MG63 (cell line): ENCODE results near the gene MBOAT2. TPM values are rescaled to one million over a fixed set of nuclear protein-coding genes. Genes with fewer than 3 reads are reported as not detected.
A peak's percentile ranks its signal among the peaks of the same experiment; 100 is the strongest.
"Not testable (repeated sequence)": the region's sequence is repeated elsewhere in the genome, so short reads cannot be mapped to it uniquely, and the experiment has no call there.

Experiments
- DNase-seq: peaks from one replicate; pipeline ENCODE4 v3.0.0-alpha.2; 2020
- H3K27me3 ChIP-seq: fragments of 250-450 bp; sonication (Bioruptor Pico); 2 replicates; pipeline ENCODE4 v1.5.1; 2020; ENCODE audit warnings: mild to moderate bottlenecking, moderate library complexity
- H3K36me3 ChIP-seq: fragments of 250-450 bp; sonication (Bioruptor Pico); 2 replicates; pipeline ENCODE4 v1.5.1; 2020; ENCODE audit warnings: mild to moderate bottlenecking, moderate library complexity
- H3K4me3 ChIP-seq: fragments of 250-450 bp; sonication (Bioruptor Pico); 2 replicates; pipeline ENCODE4 v1.5.1; 2020; ENCODE audit warnings: mild to moderate bottlenecking, moderate library complexity
- H3K9me3 ChIP-seq: fragments of 250-450 bp; sonication (Bioruptor Pico); 2 replicates; pipeline ENCODE4 v1.5.1; 2020; ENCODE audit warnings: mild to moderate bottlenecking, moderate library complexity
- total RNA-seq: library from RNA; depleted of rRNA; stranded (reverse); fragments of >200 nt; shearing (Covaris generic); gene quantifications from 2 replicates; pipeline ENCODE4 v1.2.3, GENCODE V29; 2014; ENCODE audit warnings: low replicate concordance

MBOAT2 gene
- total RNA-seq, 1 experiment from 2014 or later: 40.0 TPM

GRCh38 chr2:8902757-8903156, 100.7 kb downstream of the MBOAT2 start:
- H3K9me3 ChIP-seq, H3K4me3 ChIP-seq, DNase-seq, H3K27me3 ChIP-seq: not testable (repeated sequence)
- H3K36me3 ChIP-seq: peaks cover 32% of the 10 kb centered on the region

- H3K4me3 ChIP-seq, H3K27me3 ChIP-seq, H3K9me3 ChIP-seq, DNase-seq: not testable (repeated sequence)
- H3K36me3 ChIP-seq: peaks cover 24% of the 10 kb centered on the region
These were observed 106.3 kb downstream of the MBOAT2 start for GRCh38 chr2:8897206-8897605.

DNA sequence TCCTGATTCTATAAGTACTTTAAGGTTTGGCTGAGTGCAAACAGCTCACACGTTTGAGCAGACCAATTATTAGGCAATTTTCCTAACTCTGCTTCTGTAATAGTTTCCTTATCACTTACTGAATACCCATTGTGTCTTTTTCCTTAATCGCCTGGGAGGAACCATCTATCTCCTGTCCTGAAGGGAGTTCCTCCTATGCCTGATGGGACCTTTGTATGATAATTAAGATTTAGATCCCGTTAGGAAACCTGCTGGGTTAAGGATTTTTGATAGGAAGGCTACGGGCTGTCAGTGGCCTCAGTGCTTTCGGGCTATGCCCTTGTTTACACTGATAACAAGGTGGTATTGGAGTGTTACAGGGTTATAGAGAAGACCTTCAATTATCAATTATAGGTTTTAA, 106.8 kb downstream of the MBOAT2 start:
- H3K36me3 ChIP-seq: peaks cover 24% of the 10 kb centered on the region
- not testable (repeated sequence) for H3K9me3 ChIP-seq, DNase-seq, H3K4me3 ChIP-seq, H3K27me3 ChIP-seq

DNA sequence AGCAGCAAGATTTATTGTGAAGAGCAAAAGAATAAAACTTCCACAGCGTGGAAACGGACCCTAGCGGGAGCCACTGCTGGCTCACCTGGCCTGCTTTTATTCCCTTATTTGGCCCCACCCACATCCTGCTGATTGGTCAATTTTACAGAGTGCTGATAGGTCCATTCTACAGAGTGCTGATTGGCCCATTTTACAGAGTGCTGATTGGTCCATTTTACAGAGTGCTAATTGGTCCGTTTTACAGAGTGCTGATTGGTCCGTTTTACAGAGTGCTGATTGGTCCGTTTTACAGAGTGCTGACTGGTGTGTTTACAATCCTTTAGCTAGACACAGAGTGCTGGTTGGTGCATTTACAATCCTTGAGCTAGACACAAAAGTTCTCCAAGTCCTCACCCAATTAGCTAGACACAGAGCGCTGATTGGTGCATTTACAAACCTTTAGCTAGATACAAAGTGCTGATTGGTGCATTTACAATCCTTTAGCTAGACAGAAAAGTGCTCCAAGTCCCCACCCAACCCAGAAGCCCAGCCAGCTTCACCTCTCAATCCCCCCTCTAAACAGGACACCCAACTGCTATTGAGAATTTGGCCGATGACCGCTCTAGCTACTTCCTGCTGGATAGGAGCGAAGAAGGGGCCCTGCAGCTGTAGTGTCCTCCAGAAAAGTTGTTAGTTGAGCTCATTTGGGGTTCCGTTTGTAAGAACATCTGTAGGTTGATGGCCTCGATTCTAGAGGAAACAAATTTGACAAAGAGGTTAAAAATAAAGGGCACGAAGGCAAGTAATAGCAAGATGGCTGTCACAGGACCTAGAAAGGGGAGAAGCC, 108.2 kb downstream of the MBOAT2 start:
- peaks cover 27% of the 10 kb centered on the region for H3K36me3 ChIP-seq
- H3K4me3 ChIP-seq, H3K27me3 ChIP-seq, H3K9me3 ChIP-seq, DNase-seq: not testable (repeated sequence)

- DNase-seq: no peak
- H3K9me3 ChIP-seq: no peaks in the 10 kb centered on the region; the same call in none of the 2 replicates
- peaks cover 27% of the 10 kb centered on the region for H3K36me3 ChIP-seq
- no peaks in the 10 kb centered on the region for H3K27me3 ChIP-seq
- no peak overlapping the region for H3K4me3 ChIP-seq
These were observed 109.3 kb downstream of the MBOAT2 start for GRCh38 chr2:8893978-8894820.

DNA sequence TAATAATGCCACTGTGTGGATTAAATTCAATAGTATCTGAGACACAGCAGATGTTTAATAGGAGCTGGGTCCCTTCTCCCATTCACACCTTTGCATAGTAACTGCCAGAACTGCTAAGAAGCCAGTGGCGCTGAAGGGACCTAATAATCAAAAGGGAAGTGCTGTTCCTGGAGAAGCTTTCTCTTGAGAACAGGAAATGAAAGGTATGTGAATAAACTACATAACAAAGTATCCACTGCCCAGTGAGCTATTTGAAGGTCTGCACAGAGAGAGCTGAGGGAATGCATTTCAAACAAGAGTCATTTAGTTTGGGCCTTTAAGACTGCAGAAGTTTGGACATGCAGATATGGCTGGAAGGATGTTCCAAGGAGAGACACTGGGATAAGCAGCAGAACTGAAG, 110.0 kb downstream of the MBOAT2 start:
- H3K4me3 ChIP-seq: no peak overlapping the region
- H3K9me3 ChIP-seq: no peaks in the 10 kb centered on the region; the same call in none of the 2 replicates
- H3K27me3 ChIP-seq: no peaks in the 10 kb centered on the region
- no peak for DNase-seq
- H3K36me3 ChIP-seq: peaks cover 27% of the 10 kb centered on the region

GRCh38 chr2:8892111-8892510, 111.4 kb downstream of the MBOAT2 start:
- Histone ChIP-seq H3K27me3 (no peaks in the 10 kb centered on the region), H3K9me3 (no peaks in the 10 kb centered on the region; the same call in none of the 2 replicates), H3K4me3 (no peak overlapping the region), H3K36me3 (peaks cover 30% of the 10 kb centered on the region)
- no peak for DNase-seq

- Histone ChIP-seq H3K9me3 (no peaks in the 10 kb centered on the region), H3K27me3 (no peaks in the 10 kb centered on the region), H3K4me3 (no peak overlapping the region), H3K36me3 (peaks cover 14% of the 10 kb centered on the region)
- DNase-seq: no peak
These were observed 113.5 kb downstream of the MBOAT2 start for GRCh38 chr2:8889978-8890377.

- Histone ChIP-seq H3K9me3 (no peaks in the 10 kb centered on the region), H3K27me3 (no peaks in the 10 kb centered on the region), H3K36me3 (peaks cover 7% of the 10 kb centered on the region; the same call in 1 of the 2 replicates), H3K4me3 (no peak overlapping the region)
- DNase-seq: no peak
These were observed 114.5 kb downstream of the MBOAT2 start for GRCh38 chr2:8888963-8889362.

- H3K4me3 ChIP-seq: no peak overlapping the region
- DNase-seq: no peak
- 0 out of 2 replicates have a peak, but pooled peaks cover 2% of the 10 kb centered on the region for H3K9me3 ChIP-seq
- peaks cover 9% of the 10 kb centered on the region for H3K36me3 ChIP-seq
- no peaks in the 10 kb centered on the region for H3K27me3 ChIP-seq
These were observed 116.6 kb downstream of the MBOAT2 start for GRCh38 chr2:8886876-8887275.

GRCh38 chr2:8886202-8886518, 117.3 kb downstream of the MBOAT2 start:
- H3K9me3 ChIP-seq: 0 out of 2 replicates have a peak, but pooled peaks cover 2% of the 10 kb centered on the region
- H3K36me3 ChIP-seq: peaks cover 8% of the 10 kb centered on the region
- H3K27me3 ChIP-seq: no peaks in the 10 kb centered on the region
- no peak for DNase-seq
- H3K4me3 ChIP-seq: no peak overlapping the region

GRCh38 chr2:8885449-8886201, 117.9 kb downstream of the MBOAT2 start:
- Histone ChIP-seq H3K4me3 (no peak overlapping the region), H3K36me3 (peaks cover 8% of the 10 kb centered on the region), H3K9me3 (0 out of 2 replicates have a peak, but pooled peaks cover 2% of the 10 kb centered on the region), H3K27me3 (no peaks in the 10 kb centered on the region)
- DNase-seq: no peak

GRCh38 chr2:8884812-8885211, 118.7 kb downstream of the MBOAT2 start:
- no peaks in the 10 kb centered on the region for H3K27me3 ChIP-seq
- no peak for DNase-seq
- H3K4me3 ChIP-seq: no peak overlapping the region
- peaks cover 10% of the 10 kb centered on the region for H3K36me3 ChIP-seq
- 0 out of 2 replicates have a peak, but pooled peaks cover 2% of the 10 kb centered on the region for H3K9me3 ChIP-seq

DNA sequence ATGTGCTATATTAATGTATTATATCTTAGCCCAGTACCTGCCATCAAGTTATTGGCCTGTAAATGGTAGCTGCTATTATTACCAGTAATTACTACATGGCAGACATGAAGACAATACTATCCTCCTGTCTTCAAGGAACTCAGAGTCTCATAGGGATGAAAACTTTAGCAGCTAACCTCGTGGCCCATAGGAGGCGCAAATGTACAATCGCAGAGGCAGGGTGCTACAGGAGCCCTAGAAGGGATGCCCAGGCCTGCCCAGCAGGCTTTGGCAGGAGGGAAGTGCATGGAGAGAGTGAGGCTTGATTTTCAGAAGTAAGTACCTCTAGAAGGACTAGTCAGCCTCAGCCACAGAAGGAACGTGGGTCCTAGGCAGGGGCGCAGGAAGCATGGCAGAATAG, 121.4 kb downstream of the MBOAT2 start:
- H3K27me3 ChIP-seq: no peaks in the 10 kb centered on the region
- H3K4me3 ChIP-seq: no peak overlapping the region
- peaks cover 7% of the 10 kb centered on the region for H3K36me3 ChIP-seq
- peak; percentile 11 for DNase-seq
- H3K9me3 ChIP-seq: 0 out of 2 replicates have a peak, but pooled peaks cover 2% of the 10 kb centered on the region

- Histone ChIP-seq H3K36me3 (peaks cover 15% of the 10 kb centered on the region), H3K27me3 (no peaks in the 10 kb centered on the region), H3K9me3 (no peaks in the 10 kb centered on the region), H3K4me3 (no peak overlapping the region)
- DNase-seq: no peak
These were observed 125.6 kb downstream of the MBOAT2 start for GRCh38 chr2:8877894-8878293.

DNA sequence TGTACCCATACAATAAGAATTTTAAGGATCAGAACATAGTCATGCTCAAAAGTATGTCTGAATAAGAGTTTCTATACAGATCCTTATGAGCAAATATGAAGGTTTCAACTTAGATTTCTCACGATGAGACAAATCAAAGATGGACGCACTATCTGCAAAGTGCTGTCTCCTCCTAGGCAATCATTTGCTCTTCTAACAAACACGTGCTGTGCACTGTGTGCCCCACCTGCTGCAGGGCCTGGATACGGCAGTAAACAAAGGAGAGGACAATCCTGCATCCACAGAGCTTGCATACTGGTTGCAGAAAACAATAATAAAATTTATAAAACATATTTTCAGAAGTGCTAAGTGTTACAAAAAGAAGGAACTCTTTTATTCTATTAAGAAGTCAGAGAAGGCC, 126.2 kb downstream of the MBOAT2 start:
- H3K9me3 ChIP-seq: no peaks in the 10 kb centered on the region
- no peak for DNase-seq
- no peak overlapping the region for H3K4me3 ChIP-seq
- no peaks in the 10 kb centered on the region for H3K27me3 ChIP-seq
- H3K36me3 ChIP-seq: peaks cover 15% of the 10 kb centered on the region; the same call in 1 of the 2 replicates

GRCh38 chr2:8876628-8877027, 126.9 kb downstream of the MBOAT2 start:
- no peaks in the 10 kb centered on the region for H3K9me3 ChIP-seq
- peaks cover 12% of the 10 kb centered on the region for H3K36me3 ChIP-seq
- DNase-seq: no peak
- H3K4me3 ChIP-seq: no peak overlapping the region
- H3K27me3 ChIP-seq: no peaks in the 10 kb centered on the region
